Body of pancreas (tissue), 4 donors: ENCODE data around the gene MYL12B.

ENCODE experiments used
- POLR2A ChIP-seq, 3 donors: fragments of 450-650 bp; IDR thresholded peaks; one replicate each; pipeline ENCODE4 v1.6.1; 2016; ENCODE audit warnings: antibody characterized with exemption in 3 of 3, mild to moderate bottlenecking in 2 of 3
- TF ChIP-seq, protein P1 (sequence below), 7 experiments: fragments of 450-650 bp in 4 of 7; fragments of 200-600 bp in 3 of 7; sonication (generic) in 3 of 7; IDR thresholded peaks; one replicate each; pipeline ENCODE4 v1.5.1; 2016 to 2019; ENCODE audit warnings: antibody characterized with exemption in 7 of 7

DNA sequence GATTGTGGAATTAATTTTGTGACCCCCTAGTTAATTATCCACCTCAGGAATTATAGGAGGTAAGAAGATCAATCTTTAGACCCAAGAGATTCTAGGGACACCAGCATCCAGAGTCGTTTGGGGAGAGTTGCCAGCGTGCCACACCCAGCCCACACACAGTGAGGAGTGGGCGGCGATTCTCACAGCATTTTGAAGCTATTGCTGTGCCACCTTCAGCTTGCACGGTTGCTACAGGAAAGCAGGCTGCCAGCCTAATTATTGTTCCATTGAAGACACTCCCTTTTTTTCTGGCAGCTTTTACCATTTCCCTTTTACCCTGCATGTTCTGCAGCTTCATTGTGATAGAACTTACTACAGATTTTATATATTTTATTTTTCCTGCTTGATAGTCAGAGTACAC, 27.5 kb upstream of the MYL12B start:
- TF ChIP-seq, protein P1, sequence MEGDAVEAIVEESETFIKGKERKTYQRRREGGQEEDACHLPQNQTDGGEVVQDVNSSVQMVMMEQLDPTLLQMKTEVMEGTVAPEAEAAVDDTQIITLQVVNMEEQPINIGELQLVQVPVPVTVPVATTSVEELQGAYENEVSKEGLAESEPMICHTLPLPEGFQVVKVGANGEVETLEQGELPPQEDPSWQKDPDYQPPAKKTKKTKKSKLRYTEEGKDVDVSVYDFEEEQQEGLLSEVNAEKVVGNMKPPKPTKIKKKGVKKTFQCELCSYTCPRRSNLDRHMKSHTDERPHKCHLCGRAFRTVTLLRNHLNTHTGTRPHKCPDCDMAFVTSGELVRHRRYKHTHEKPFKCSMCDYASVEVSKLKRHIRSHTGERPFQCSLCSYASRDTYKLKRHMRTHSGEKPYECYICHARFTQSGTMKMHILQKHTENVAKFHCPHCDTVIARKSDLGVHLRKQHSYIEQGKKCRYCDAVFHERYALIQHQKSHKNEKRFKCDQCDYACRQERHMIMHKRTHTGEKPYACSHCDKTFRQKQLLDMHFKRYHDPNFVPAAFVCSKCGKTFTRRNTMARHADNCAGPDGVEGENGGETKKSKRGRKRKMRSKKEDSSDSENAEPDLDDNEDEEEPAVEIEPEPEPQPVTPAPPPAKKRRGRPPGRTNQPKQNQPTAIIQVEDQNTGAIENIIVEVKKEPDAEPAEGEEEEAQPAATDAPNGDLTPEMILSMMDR (IDR thresholded peaks at IDR 0.05): no peak
- no peak for TF ChIP-seq POLR2A (IDR thresholded peaks at IDR 0.05)
